ENCODE measurements around the gene WNT9B. TPM values are rescaled to one million over a fixed set of nuclear protein-coding genes. Genes with fewer than 3 reads are reported as not detected.

Gene WNT9B
- total RNA-seq, 1 experiment from 2014 or later: 0.70 TPM

DNA sequence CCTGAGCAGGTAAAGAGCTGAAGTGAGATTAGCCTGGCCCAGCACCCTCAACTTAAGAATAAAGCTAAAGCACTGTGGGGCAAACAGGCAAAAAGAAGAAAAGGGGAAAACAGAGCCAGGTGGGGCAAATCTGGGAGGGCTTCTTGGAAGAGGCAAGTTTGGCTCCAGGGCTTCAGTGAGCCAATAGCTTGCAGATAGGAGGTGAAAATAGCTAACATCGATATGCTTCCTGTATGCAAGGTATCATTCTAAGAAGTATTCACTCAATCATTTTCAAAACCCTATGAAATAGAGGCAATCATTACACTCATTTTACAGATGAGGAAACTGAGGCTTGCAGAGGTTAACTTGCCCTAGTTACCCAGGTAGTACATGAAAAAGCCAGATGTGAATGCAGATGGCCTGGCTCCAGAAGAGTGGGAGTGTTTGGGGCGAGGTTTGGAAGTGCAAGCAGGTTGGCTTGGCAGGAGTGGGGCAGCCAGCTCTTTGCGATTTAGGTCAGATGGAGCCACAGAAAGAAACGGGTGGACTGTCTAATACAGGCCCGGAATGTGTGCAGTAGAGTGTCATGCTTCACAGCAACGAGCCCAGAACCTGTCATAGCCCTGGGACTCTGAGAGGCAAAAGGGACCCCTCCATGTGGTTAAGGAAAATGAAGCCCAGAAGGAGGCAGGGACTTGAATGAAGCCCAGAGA, 38.6 kb upstream of the WNT9B start:
- Histone ChIP-seq H3K56ac (ENCODE audit: insufficient read length, low read depth, low read length) (no peak overlapping the region), H3K27ac (ENCODE audit: insufficient read length, low read depth, low read length) (no peak overlapping the region), H2AK5ac (ENCODE audit: insufficient read length, low read length) (no peak overlapping the region), H3K4me2 (ENCODE audit: insufficient read depth, insufficient read length, low read length) (no peak overlapping the region), H3K9ac (ENCODE audit: extremely low read depth, insufficient read length, low read length) (no peak overlapping the region), H3K79me2 (ENCODE audit: insufficient read depth, low read length) (no peaks in the 10 kb centered on the region), H4K91ac (ENCODE audit: insufficient read length, low read depth, low read length) (no peak overlapping the region), H3K4ac (ENCODE audit: low read depth, low read length) (no peak overlapping the region), H2AFZ (ENCODE audit: low read length) (no peak overlapping the region), H3K9me3 (ENCODE audit: control insufficient read depth, low read depth, low read length) (no peaks in the 10 kb centered on the region), H2BK12ac (ENCODE audit: insufficient read length, low read depth, low read length) (no peak overlapping the region), H3K23me2 (ENCODE audit: insufficient read length, low read depth, low read length, poor library complexity, severe bottlenecking) (peaks cover 9% of the 10 kb centered on the region), H4K8ac (replicated peaks; ENCODE audit: insufficient read length, low read depth, low read length) (no peak overlapping the region), H2BK5ac (ENCODE audit: insufficient read length, low read length) (no peak overlapping the region), H3K27me3 (ENCODE audit: insufficient read depth, low read length) (peaks cover 16% of the 10 kb centered on the region; the same call in 1 of the 2 replicates), H3K14ac (ENCODE audit: insufficient read depth, low read length) (no peak overlapping the region; the same call in 1 of the 2 replicates), H3K23ac (ENCODE audit: insufficient read length, low read depth, low read length) (no peak overlapping the region), H2BK20ac (ENCODE audit: low read depth, low read length, poor library complexity, severe bottlenecking) (no peak overlapping the region), H3K18ac (ENCODE audit: insufficient read length, low read depth, low read length) (no peak overlapping the region), H4K20me1 (ENCODE audit: control insufficient read depth, insufficient read depth, insufficient read length) (no peaks in the 10 kb centered on the region), H3K79me1 (ENCODE audit: insufficient read depth, low read depth, low read length, poor library complexity, severe bottlenecking) (no peaks in the 10 kb centered on the region), H2BK15ac (ENCODE audit: low read depth, low read length) (no peak overlapping the region), H4K5ac (ENCODE audit: insufficient read length, low read depth, low read length) (no peak overlapping the region), H2BK120ac (ENCODE audit: low read depth, low read length, poor library complexity, severe bottlenecking) (no peak overlapping the region), H3T11ph (ENCODE audit: low read length) (no peak overlapping the region), H3K4me1 (ENCODE audit: insufficient read depth, low read length) (peaks cover 7% of the 10 kb centered on the region; the same call in 1 of the 2 replicates)
- TF ChIP-seq, protein P1, sequence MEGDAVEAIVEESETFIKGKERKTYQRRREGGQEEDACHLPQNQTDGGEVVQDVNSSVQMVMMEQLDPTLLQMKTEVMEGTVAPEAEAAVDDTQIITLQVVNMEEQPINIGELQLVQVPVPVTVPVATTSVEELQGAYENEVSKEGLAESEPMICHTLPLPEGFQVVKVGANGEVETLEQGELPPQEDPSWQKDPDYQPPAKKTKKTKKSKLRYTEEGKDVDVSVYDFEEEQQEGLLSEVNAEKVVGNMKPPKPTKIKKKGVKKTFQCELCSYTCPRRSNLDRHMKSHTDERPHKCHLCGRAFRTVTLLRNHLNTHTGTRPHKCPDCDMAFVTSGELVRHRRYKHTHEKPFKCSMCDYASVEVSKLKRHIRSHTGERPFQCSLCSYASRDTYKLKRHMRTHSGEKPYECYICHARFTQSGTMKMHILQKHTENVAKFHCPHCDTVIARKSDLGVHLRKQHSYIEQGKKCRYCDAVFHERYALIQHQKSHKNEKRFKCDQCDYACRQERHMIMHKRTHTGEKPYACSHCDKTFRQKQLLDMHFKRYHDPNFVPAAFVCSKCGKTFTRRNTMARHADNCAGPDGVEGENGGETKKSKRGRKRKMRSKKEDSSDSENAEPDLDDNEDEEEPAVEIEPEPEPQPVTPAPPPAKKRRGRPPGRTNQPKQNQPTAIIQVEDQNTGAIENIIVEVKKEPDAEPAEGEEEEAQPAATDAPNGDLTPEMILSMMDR (conservative IDR thresholded peaks at IDR 0.05): no peak
- no CpG with 5 or more reads among the region's 6 CpGs for WGBS (ENCODE audit: extremely low coverage, insufficient read length, low lambda C conversion rate)
- H3K36me3 Mint-ChIP-seq (ENCODE audit: insufficient read depth in 1 of 3, low read depth in 3 of 3): no peaks in the 10 kb centered on the region; a peak in 1 of 7 replicates
- H3K27me3 Mint-ChIP-seq (ENCODE audit: low read depth): peaks cover 33% of the 10 kb centered on the region
- H3K4me3 Mint-ChIP-seq: no peak overlapping the region
- no peak overlapping the region for H3K27ac Mint-ChIP-seq
- no peaks in the 10 kb centered on the region; a peak in 2 of 5 replicates for H3K9me3 Mint-ChIP-seq
- H3K4me1 Mint-ChIP-seq: peaks cover 59 to 74% of the 10 kb centered on the region in 2 experiments
- DNase-seq: peak; percentile 24
